ENCODE measurements around the gene C9orf43. TPM values are rescaled to one million over a fixed set of nuclear protein-coding genes. Genes with fewer than 3 reads are reported as not detected.

Gene C9orf43
- total and polyA plus RNA-seq, 3 experiments from 2014 or later: 0.83 to 0.90 (median 0.84) TPM

DNA sequence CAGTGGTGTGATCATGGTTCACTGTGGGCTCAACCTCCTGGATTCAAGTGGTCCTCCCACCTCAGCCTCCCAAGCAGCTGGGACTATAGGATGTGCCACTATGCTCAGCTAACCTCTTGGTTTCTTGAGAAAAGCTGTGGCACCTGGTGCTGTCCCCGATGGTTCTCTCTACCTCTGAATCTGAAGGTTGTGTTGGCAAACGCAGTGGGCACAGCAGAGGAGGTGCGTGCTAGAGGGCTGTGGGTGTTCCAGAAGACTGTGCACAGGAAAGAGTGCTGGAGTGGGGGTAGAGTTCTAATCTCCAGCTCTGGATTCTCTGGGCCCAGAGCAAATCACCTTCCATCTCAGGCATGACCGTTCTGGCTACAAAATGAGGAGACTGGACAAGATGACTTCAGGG, 65.4 kb downstream of the C9orf43 start:
- Mint-ChIP-seq H3K4me3 (no peak overlapping the region), H3K27me3 (peaks cover 0 to 3% of the 10 kb centered on the region in 2 donors), H3K9me3 (no peaks in the 10 kb centered on the region), H3K36me3 (no peaks in the 10 kb centered on the region), H3K27ac (peak overlapping the region in 2 of 8 donors; percentile 17 to 43), H3K4me1 (peaks cover 13 to 17% (median 17%) of the 10 kb centered on the region in 3 donors)
- DNase-seq: no peak
- ChIA-PET CTCF (interaction anchor here (1.6 kb wide), 1 partner anchor 75 kb away, joined by 4 read pairs; the partner anchor contains the start of gene ALAD), POLR2A (no interaction called here)
- H3K4me1 ChIP-seq (ENCODE audit: insufficient read depth, low read length): peaks cover 12% of the 10 kb centered on the region
- H3K27me3 ChIP-seq (ENCODE audit: insufficient read depth, low read length, poor library complexity, severe bottlenecking): no peaks in the 10 kb centered on the region
- no peaks in the 10 kb centered on the region for H3K9me3 ChIP-seq (ENCODE audit: low read length)
- H3K36me3 ChIP-seq (ENCODE audit: insufficient read depth, low read length): no peaks in the 10 kb centered on the region
- no peak overlapping the region for H3K27ac ChIP-seq (ENCODE audit: low read depth, low read length)
- H3K4me3 ChIP-seq (ENCODE audit: low read length): no peak overlapping the region

DNA sequence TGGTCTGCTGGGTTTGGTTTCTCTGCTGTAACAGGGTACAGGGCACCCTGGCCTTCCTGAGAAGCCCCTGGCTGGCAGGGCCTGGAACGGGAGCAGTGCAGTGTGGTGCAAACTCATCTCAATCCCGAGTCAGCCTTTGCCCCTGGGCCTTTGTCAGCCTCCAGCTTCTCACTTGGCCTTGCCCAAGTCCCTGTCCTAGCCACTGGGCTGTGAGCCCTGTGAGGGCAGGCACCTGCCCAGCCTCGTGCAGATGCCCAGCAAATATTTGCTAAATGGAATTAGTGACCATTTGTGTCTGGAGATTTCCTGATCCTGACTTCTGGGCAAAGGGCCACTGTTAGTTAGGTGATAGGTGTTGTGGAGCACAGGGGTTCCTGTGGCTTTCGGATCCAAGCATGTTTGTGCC, 66.0 kb downstream of the C9orf43 start:
- H3K27me3 Mint-ChIP-seq: peaks cover 0 to 3% of the 10 kb centered on the region in 2 donors

DNA sequence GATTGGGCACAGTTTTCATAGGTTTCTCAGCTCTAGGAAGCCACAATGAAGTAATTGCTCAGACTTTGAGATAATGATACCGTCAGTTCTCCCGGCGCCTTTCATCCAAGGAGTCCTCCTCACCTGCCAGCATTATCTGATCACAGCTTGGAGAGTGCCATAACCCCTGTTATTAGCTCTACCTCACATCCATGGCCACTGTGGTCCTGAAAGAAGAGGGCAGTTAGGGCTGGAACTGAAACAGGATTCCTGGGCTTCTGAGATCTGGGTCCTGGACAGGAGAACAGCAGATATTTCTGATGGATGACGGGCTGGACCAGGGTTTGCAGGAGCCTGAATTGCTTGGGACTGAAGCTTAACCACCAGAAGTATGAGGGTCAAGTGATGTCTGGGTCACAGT, 66.5 kb downstream of the C9orf43 start:
- no peaks in the 10 kb centered on the region for H3K27me3 ChIP-seq (ENCODE audit: insufficient read depth, low read length, poor library complexity, severe bottlenecking)
- H3K9me3 ChIP-seq (ENCODE audit: low read length): no peaks in the 10 kb centered on the region
- no peak overlapping the region for H3K27ac ChIP-seq (ENCODE audit: low read depth, low read length)
- Mint-ChIP-seq H3K36me3 (no peaks in the 10 kb centered on the region), H3K27me3 (peaks cover 0 to 3% of the 10 kb centered on the region in 2 donors), H3K9me3 (no peaks in the 10 kb centered on the region), H3K27ac (no peak overlapping the region), H3K4me3 (no peak overlapping the region), H3K4me1 (peaks cover 13 to 19% (median 17%) of the 10 kb centered on the region in 3 donors)
- ChIA-PET CTCF (interaction anchor here (1.2 kb wide), 1 partner anchor 40 kb away, joined by 4 read pairs; no protein-coding TSS in a partner anchor), POLR2A (no interaction called here)
- DNase-seq: no peak
- peaks cover 12% of the 10 kb centered on the region for H3K4me1 ChIP-seq (ENCODE audit: insufficient read depth, low read length)
- no peaks in the 10 kb centered on the region for H3K36me3 ChIP-seq (ENCODE audit: insufficient read depth, low read length)
- H3K4me3 ChIP-seq (ENCODE audit: low read length): no peak overlapping the region

More for the DNA sequence above, 66.0 kb downstream of the C9orf43 start:
- H3K27ac ChIP-seq (ENCODE audit: low read depth, low read length): no peak overlapping the region
- H3K36me3 ChIP-seq (ENCODE audit: insufficient read depth, low read length): no peaks in the 10 kb centered on the region
- H3K27ac Mint-ChIP-seq: peak overlapping the region in 1 of 8 donors; percentile 17
- H3K9me3 Mint-ChIP-seq: no peaks in the 10 kb centered on the region
- H3K9me3 ChIP-seq (ENCODE audit: low read length): no peaks in the 10 kb centered on the region
- peaks cover 12% of the 10 kb centered on the region for H3K4me1 ChIP-seq (ENCODE audit: insufficient read depth, low read length)
- ChIA-PET CTCF (interaction anchor here (1.6 kb wide), 1 partner anchor 75 kb away, joined by 4 read pairs; the partner anchor contains the start of gene ALAD), POLR2A (no interaction called here)
- no peaks in the 10 kb centered on the region for H3K27me3 ChIP-seq (ENCODE audit: insufficient read depth, low read length, poor library complexity, severe bottlenecking)
- no peak overlapping the region for H3K4me3 Mint-ChIP-seq
- peaks cover 13 to 19% (median 17%) of the 10 kb centered on the region in 3 donors for H3K4me1 Mint-ChIP-seq
- DNase-seq: no peak
- H3K36me3 Mint-ChIP-seq: no peaks in the 10 kb centered on the region
- no peak overlapping the region for H3K4me3 ChIP-seq (ENCODE audit: low read length)

DNA sequence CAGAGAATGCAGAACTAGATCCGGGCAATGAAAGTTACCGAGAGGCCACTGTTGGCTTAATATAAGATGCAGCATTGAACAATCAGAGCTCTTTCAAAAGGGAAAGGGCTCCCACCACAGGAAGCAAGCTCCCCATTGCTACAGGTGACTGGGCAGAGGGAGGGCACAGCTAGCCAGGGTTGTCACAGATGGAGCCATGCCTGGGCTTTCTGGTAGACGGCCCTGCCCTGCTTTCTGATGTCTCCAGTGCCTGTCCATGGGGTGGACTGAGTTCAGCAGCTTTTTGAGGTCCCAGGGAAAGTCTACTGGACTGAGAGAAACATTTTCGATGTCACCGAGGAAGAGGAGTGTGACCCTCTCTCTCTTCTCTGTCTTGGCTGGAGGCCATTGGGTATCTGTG, 67.1 kb downstream of the C9orf43 start:
- Mint-ChIP-seq H3K4me3 (no peak overlapping the region), H3K27me3 (peaks cover 0 to 3% of the 10 kb centered on the region in 2 donors)

DNA sequence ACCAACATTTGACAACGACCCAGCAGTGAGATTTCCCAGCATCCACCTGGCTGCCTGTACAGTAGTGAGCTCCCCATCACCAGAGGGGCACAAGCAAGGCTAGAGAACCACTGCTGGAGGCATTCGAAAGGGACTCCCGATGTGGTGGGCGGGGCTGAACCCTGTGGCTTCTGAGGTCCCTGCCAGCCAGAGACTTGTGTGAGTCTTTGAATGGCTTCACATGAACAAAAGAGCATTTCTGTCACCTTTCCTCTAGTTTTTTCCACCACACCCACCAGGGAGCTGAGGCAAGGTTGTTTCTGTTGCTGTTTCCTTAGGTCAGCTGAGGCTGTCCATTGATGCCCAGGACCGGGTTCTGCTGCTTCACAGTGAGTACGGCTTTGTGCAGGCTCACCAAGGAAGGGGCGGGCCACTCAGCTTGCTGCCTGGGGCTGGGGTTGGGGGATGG, 68.7 kb downstream of the C9orf43 start:
- DNase-seq: peak; percentile 10 to 52 (median 22)
- Histone ChIP-seq H3K9me3 (ENCODE audit: low read length) (no peaks in the 10 kb centered on the region), H3K27me3 (ENCODE audit: insufficient read depth, low read length, poor library complexity, severe bottlenecking) (no peaks in the 10 kb centered on the region), H3K4me3 (ENCODE audit: low read length) (no peak overlapping the region), H3K4me1 (ENCODE audit: insufficient read depth, low read length) (peaks cover 12% of the 10 kb centered on the region), H3K36me3 (ENCODE audit: insufficient read depth, low read length) (no peaks in the 10 kb centered on the region), H3K27ac (ENCODE audit: low read depth, low read length) (no peak overlapping the region)
- H3K4me1 Mint-ChIP-seq: peaks cover 13 to 19% (median 17%) of the 10 kb centered on the region in 3 donors
- POLR2A ChIA-PET: no interaction called here
- peak overlapping the region in 2 of 8 donors; percentile 5 to 27 for H3K27ac Mint-ChIP-seq
- H3K4me3 Mint-ChIP-seq: peak overlapping the region in 2 of 7 donors; percentile 0 to 40
- H3K9me3 Mint-ChIP-seq: no peaks in the 10 kb centered on the region
- CTCF ChIA-PET: interaction anchor here (1.5 kb wide), 1 partner anchor 10 kb away, joined by 5 read pairs; no protein-coding TSS in a partner anchor
- peaks cover 0 to 3% of the 10 kb centered on the region in 2 donors for H3K27me3 Mint-ChIP-seq
- H3K36me3 Mint-ChIP-seq: no peaks in the 10 kb centered on the region

More for the DNA sequence above, 67.1 kb downstream of the C9orf43 start:
- Mint-ChIP-seq H3K36me3 (no peaks in the 10 kb centered on the region), H3K9me3 (no peaks in the 10 kb centered on the region), H3K27ac (peak overlapping the region in 1 of 8 donors; percentile 77), H3K4me1 (peaks cover 13 to 19% (median 17%) of the 10 kb centered on the region in 3 donors)
- Histone ChIP-seq H3K4me1 (ENCODE audit: insufficient read depth, low read length) (peaks cover 12% of the 10 kb centered on the region), H3K4me3 (ENCODE audit: low read length) (no peak overlapping the region), H3K27me3 (ENCODE audit: insufficient read depth, low read length, poor library complexity, severe bottlenecking) (no peaks in the 10 kb centered on the region), H3K9me3 (ENCODE audit: low read length) (no peaks in the 10 kb centered on the region), H3K36me3 (ENCODE audit: insufficient read depth, low read length) (no peaks in the 10 kb centered on the region), H3K27ac (ENCODE audit: low read depth, low read length) (no peak overlapping the region)
- POLR2A ChIA-PET: no interaction called here
- no peak for DNase-seq
- CTCF ChIA-PET: interaction anchor here (1.2 kb wide), 1 partner anchor 39 kb away, joined by 4 read pairs; no protein-coding TSS in a partner anchor

Other genes with a start within 250 kb of the C9orf43 start
- 10 to 100 TPM; 29.8 to 30.7 TPM for gene FKBP15, start 189.5 kb upstream of the C9orf43 start, total RNA-seq
- gene FKBP15, start 189.5 kb upstream of the C9orf43 start, polyA plus RNA-seq: 17.7 TPM
- 10 to 100 TPM; 13.7 to 15.1 TPM for gene SLC31A1, start 189.2 kb upstream of the C9orf43 start, total RNA-seq
- gene SLC31A1, start 189.2 kb upstream of the C9orf43 start, polyA plus RNA-seq: 3.4 TPM
- gene CDC26, start 135.2 kb upstream of the C9orf43 start, total RNA-seq: 10 to 100 TPM; 51.1 to 56.5 TPM
- 171 TPM for gene CDC26, start 135.2 kb upstream of the C9orf43 start, polyA plus RNA-seq
- 10 to 100 TPM; 69.5 to 71.4 TPM for gene PRPF4, start 135.1 kb upstream of the C9orf43 start, total RNA-seq
- gene PRPF4, start 135.1 kb upstream of the C9orf43 start, polyA plus RNA-seq: 27.4 TPM
- gene RNF183, start 107.4 kb upstream of the C9orf43 start, total RNA-seq: not detected
- gene RNF183, start 107.4 kb upstream of the C9orf43 start, polyA plus RNA-seq: not detected
- gene WDR31, start 70.5 kb upstream of the C9orf43 start, total RNA-seq: 1 to 10 TPM; 1.3 to 1.9 TPM
- gene WDR31, start 70.5 kb upstream of the C9orf43 start, polyA plus RNA-seq: 0.22 TPM
- 1 to 10 TPM; 1.4 to 1.8 TPM for gene BSPRY, start 61.2 kb upstream of the C9orf43 start, total RNA-seq
- gene BSPRY, start 61.2 kb upstream of the C9orf43 start, polyA plus RNA-seq: 0.55 TPM
- gene HDHD3, start 33.8 kb upstream of the C9orf43 start, total RNA-seq: 10 to 100 TPM; 11.9 to 14.3 TPM
- gene HDHD3, start 33.8 kb upstream of the C9orf43 start, polyA plus RNA-seq: 39.6 TPM
- gene ALAD, start 9.5 kb upstream of the C9orf43 start, total RNA-seq: 10 to 100 TPM; 22.3 to 22.8 TPM
- 22.1 TPM for gene ALAD, start 9.5 kb upstream of the C9orf43 start, polyA plus RNA-seq
- 10 to 100 TPM; 88.2 to 88.5 TPM for gene POLE3, start 72 bp upstream of the C9orf43 start, total RNA-seq
- gene POLE3, start 72 bp upstream of the C9orf43 start, polyA plus RNA-seq: 115 TPM
- 10 to 100 TPM; 89.2 to 91.2 TPM for gene RGS3, start 53.0 kb downstream of the C9orf43 start, total RNA-seq
- 59.8 TPM for gene RGS3, start 53.0 kb downstream of the C9orf43 start, polyA plus RNA-seq

Measured in CD8-positive, alpha-beta memory T cell (primary cell).